K562 (cell line): Measurements from ENCODE around the gene PES1. TPM values are rescaled to one million over a fixed set of nuclear protein-coding genes. Genes with fewer than 3 reads are reported as not detected.

Experiments
- CEBPG ChIP-seq, 3 experiments: fragments of 200-800 bp in 1 of 3; sonication (Bioruptor generic) in 1 of 3; sonication (generic) in 1 of 3; formaldehyde crosslinking in 1 of 3; IDR thresholded peaks in 2 of 3; conservative IDR thresholded peaks in 1 of 3; 2 replicates each; pipeline versions ENCODE4 v1.6.1 to v1.8.0; 2016 to 2022; ENCODE audit warnings: missing compliant biosample characterization in 2 of 3, missing genetic modification characterization in 2 of 3, mild to moderate bottlenecking in 1 of 3, missing genetic modification reagents in 1 of 3
- EHMT2 ChIP-seq: fragments of 450-650 bp; IDR thresholded peaks from 2 replicates; pipeline ENCODE4 v1.6.1; 2018; ENCODE audit warnings: antibody characterized with exemption
- FOXK2 ChIP-seq, 2 experiments: fragments of 450-650 bp; IDR thresholded peaks in 1 of 2; conservative IDR thresholded peaks in 1 of 2; 2 replicates each; pipeline ENCODE4 v1.6.1; 2016; ENCODE audit warnings: low read depth in 2 of 2, mild to moderate bottlenecking in 1 of 2
- LARP7 ChIP-seq: fragments of 450-650 bp; IDR thresholded peaks from 2 replicates; pipeline ENCODE4 v1.6.1; 2016
- NR2C2 ChIP-seq, 2 experiments: fragments of 200-800 bp in 1 of 2; sonication (Bioruptor generic) in 1 of 2; sonication (generic) in 1 of 2; formaldehyde crosslinking in 1 of 2; IDR thresholded peaks; 2 replicates each; pipeline versions ENCODE4 v1.6.1 to v1.8.0; 2016 to 2022; ENCODE audit warnings: mild to moderate bottlenecking in 1 of 2, missing compliant biosample characterization in 1 of 2, missing genetic modification characterization in 1 of 2, missing genetic modification reagents in 1 of 2
- POLR2AphosphoS5 ChIP-seq: IDR thresholded peaks from 2 replicates; pipeline ENCODE4 v1.6.1; 2011; ENCODE audit warnings: mild to moderate bottlenecking, low read depth, low read length, moderate library complexity; ENCODE audit not compliant: control insufficient read depth, insufficient read depth
- PTRF ChIP-seq: fragments of 450-650 bp; IDR thresholded peaks from 2 replicates; pipeline ENCODE4 v1.6.1; 2016; ENCODE audit warnings: mild to moderate bottlenecking, missing genetic modification characterization, missing compliant biosample characterization
- polyA plus RNA-seq, 8 experiments: library from polyadenylated mRNA; depleted of rRNA in 4 of 8; stranded (reverse) in 5 of 8; unstranded in 3 of 8; fragments of >200 nt; fragmentation: Nextera tagmentation in 2 of 8; fragmentation: Illumina TruSeq in 1 of 8; extraction: Ambion mirVana in 2 of 8; extraction: Trizol in 1 of 8; gene quantifications; 2 replicates each; pipeline versions ENCODE4 v1.2.1 to v1.2.3, GENCODE V29; 2011 to 2014; ENCODE audit warnings: inconsistent platforms in 1 of 8, missing spikeins in 1 of 8
- total RNA-seq, 7 experiments: library from RNA; depleted of rRNA in 6 of 7; stranded (reverse); fragments of >200 nt in 6 of 7; fragmentation: Illumina TruSeq in 2 of 7; extraction: Trizol in 2 of 7; gene quantifications; 2 replicates each; pipeline versions ENCODE4 v1.2.1 to v1.2.3, GENCODE V29; 2011 to 2021; ENCODE audit warnings: low replicate concordance in 1 of 7
- TF ChIP-seq, protein P1 (sequence below): fragments of 450-650 bp; IDR thresholded peaks from 2 replicates; pipeline ENCODE4 v1.6.1; 2017; ENCODE audit warnings: antibody characterized with exemption, mild to moderate bottlenecking
- TF ChIP-seq, protein P2 (sequence below), 2 experiments: fragments of 450-650 bp in 1 of 2; sonication (generic) in 1 of 2; formaldehyde crosslinking in 1 of 2; IDR thresholded peaks; 2 replicates each; pipeline versions ENCODE4 v1.7.1 to v1.9.0; 2016 to 2022; ENCODE audit warnings: inconsistent platforms in 1 of 2, mild to moderate bottlenecking in 1 of 2, missing genetic modification reagents in 1 of 2
- TF ChIP-seq, protein P3 (sequence below): sonication (generic); IDR thresholded peaks from 2 replicates; pipeline ENCODE4 v1.6.1; 2016

The PES1 gene
- total and polyA plus RNA-seq, 9 of the 15 experiments (the other 6 are each of a cell fraction or from before 2014, with no cell fraction given): 6.5 to 158 (median 94.3) TPM

DNA sequence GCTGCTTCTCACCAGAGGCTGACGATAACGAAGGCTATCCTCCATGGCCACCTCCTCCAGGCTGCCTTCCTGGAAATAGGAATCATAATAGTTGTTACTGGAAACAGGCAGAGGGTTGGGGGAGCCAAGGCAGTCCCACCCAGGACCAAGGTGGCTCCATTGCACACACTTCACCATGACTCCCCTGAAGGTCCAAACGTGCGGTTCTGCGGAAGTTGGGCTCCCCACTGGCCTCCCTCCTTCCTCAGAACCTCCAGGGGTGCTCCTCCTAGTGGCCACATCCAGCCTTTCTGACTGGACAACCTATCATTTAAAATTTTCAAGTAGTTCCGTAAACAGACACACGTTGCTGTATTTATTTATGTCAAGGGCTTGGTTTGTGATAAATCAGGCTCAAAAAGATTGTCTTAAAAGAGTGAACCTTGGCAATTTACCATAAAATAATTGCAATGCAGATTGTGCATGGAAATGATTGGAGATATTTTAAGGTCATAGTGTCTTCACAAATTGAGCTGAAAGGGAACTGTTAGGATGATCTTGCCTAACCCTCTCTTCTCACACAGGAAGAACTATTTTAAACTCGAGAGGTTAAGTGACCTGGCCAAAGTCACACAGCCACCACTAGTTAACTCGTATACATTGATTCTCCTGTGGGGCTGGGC is 13.9 kb upstream of the PES1 start (continued):
- TF ChIP-seq, protein P1, sequence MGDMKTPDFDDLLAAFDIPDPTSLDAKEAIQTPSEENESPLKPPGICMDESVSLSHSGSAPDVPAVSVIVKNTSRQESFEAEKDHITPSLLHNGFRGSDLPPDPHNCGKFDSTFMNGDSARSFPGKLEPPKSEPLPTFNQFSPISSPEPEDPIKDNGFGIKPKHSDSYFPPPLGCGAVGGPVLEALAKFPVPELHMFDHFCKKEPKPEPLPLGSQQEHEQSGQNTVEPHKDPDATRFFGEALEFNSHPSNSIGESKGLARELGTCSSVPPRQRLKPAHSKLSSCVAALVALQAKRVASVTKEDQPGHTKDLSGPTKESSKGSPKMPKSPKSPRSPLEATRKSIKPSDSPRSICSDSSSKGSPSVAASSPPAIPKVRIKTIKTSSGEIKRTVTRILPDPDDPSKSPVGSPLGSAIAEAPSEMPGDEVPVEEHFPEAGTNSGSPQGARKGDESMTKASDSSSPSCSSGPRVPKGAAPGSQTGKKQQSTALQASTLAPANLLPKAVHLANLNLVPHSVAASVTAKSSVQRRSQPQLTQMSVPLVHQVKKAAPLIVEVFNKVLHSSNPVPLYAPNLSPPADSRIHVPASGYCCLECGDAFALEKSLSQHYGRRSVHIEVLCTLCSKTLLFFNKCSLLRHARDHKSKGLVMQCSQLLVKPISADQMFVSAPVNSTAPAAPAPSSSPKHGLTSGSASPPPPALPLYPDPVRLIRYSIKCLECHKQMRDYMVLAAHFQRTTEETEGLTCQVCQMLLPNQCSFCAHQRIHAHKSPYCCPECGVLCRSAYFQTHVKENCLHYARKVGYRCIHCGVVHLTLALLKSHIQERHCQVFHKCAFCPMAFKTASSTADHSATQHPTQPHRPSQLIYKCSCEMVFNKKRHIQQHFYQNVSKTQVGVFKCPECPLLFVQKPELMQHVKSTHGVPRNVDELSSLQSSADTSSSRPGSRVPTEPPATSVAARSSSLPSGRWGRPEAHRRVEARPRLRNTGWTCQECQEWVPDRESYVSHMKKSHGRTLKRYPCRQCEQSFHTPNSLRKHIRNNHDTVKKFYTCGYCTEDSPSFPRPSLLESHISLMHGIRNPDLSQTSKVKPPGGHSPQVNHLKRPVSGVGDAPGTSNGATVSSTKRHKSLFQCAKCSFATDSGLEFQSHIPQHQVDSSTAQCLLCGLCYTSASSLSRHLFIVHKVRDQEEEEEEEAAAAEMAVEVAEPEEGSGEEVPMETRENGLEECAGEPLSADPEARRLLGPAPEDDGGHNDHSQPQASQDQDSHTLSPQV: peak; percentile 47; the same call in 1 of the 2 replicates
- TF ChIP-seq, protein P2, sequence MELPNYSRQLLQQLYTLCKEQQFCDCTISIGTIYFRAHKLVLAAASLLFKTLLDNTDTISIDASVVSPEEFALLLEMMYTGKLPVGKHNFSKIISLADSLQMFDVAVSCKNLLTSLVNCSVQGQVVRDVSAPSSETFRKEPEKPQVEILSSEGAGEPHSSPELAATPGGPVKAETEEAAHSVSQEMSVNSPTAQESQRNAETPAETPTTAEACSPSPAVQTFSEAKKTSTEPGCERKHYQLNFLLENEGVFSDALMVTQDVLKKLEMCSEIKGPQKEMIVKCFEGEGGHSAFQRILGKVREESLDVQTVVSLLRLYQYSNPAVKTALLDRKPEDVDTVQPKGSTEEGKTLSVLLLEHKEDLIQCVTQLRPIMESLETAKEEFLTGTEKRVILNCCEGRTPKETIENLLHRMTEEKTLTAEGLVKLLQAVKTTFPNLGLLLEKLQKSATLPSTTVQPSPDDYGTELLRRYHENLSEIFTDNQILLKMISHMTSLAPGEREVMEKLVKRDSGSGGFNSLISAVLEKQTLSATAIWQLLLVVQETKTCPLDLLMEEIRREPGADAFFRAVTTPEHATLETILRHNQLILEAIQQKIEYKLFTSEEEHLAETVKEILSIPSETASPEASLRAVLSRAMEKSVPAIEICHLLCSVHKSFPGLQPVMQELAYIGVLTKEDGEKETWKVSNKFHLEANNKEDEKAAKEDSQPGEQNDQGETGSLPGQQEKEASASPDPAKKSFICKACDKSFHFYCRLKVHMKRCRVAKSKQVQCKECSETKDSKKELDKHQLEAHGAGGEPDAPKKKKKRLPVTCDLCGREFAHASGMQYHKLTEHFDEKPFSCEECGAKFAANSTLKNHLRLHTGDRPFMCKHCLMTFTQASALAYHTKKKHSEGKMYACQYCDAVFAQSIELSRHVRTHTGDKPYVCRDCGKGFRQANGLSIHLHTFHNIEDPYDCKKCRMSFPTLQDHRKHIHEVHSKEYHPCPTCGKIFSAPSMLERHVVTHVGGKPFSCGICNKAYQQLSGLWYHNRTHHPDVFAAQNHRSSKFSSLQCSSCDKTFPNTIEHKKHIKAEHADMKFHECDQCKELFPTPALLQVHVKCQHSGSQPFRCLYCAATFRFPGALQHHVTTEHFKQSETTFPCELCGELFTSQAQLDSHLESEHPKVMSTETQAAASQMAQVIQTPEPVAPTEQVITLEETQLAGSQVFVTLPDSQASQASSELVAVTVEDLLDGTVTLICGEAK (IDR thresholded peaks at IDR 0.05): peak; percentile 23; the same call in 1 of the 2 replicates
- TF ChIP-seq, protein P2 (CRISPR knock-in tag; IDR thresholded peaks at IDR 0.05): no peak
- TF ChIP-seq FOXK2 (conservative IDR thresholded peaks at IDR 0.05 in 1 of 2, IDR thresholded peaks at IDR 0.05 in 1 of 2; ENCODE audit: low read depth in 2 of 2) (peak; percentile 95 to 97), CEBPG (CRISPR knock-in tag; IDR thresholded peaks at IDR 0.05) (no peak), CEBPG (tag; conservative IDR thresholded peaks at IDR 0.05 in 1 of 2, IDR thresholded peaks at IDR 0.05 in 1 of 2) (no peak), NR2C2 (CRISPR knock-in tag; IDR thresholded peaks at IDR 0.05) (no peak), NR2C2 (tag; IDR thresholded peaks at IDR 0.05) (no peak), LARP7 (no peak), POLR2AphosphoS5 (no peak), PTRF (no peak), EHMT2 (0 out of 2 replicates have a peak, but pooled peaks have one; percentile 32)
- TF ChIP-seq, protein P3, sequence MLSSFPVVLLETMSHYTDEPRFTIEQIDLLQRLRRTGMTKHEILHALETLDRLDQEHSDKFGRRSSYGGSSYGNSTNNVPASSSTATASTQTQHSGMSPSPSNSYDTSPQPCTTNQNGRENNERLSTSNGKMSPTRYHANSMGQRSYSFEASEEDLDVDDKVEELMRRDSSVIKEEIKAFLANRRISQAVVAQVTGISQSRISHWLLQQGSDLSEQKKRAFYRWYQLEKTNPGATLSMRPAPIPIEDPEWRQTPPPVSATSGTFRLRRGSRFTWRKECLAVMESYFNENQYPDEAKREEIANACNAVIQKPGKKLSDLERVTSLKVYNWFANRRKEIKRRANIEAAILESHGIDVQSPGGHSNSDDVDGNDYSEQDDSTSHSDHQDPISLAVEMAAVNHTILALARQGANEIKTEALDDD: 0 out of 2 replicates have a peak, but pooled peaks have one; percentile 0
